ENCODE data around the gene GATA3.

GRCh38 chr10:8070440-8070839, 16.0 kb downstream of the GATA3 start:
- TF ChIP-seq CTCF (IDR thresholded peaks at IDR 0.05) (no peak), POLR2A (IDR thresholded peaks at IDR 0.05) (no peak)
